ENCODE results near the gene POC5. TPM values are rescaled to one million over a fixed set of nuclear protein-coding genes. Genes with fewer than 3 reads are reported as not detected.

The POC5 gene

DNA sequence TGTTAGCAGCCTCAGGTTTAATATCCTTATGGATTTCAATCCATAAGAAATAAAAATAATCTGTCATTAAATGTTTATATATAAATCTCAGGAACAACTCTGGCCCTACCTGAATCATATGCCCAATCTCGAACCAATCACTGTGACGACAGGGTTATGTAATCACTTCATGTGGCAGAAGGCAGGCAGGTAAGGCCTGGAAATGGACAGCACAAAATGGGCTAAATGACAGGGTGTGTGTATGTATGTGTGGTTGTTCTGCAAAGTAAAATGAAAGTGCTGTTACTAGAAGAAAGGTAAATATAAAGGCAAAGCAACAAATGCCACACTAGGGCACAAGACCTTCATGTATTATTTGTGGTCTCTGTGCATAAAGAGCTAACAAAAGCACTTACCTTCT is 86.4 kb downstream of the POC5 start:
- H3K4ac ChIP-seq (ENCODE audit: low read depth in 1 of 2, low read length in 2 of 2): no peak overlapping the region
- H3K27ac ChIP-seq (ENCODE audit: low read length, poor library complexity, severe bottlenecking): no peak overlapping the region
- no peaks in the 10 kb centered on the region for H3K9me3 ChIP-seq (ENCODE audit: control insufficient read depth, low read length)
- no peak overlapping the region for H2AK5ac ChIP-seq (ENCODE audit: low read length, severe bottlenecking)
- DNase-seq: no peak
- no peak overlapping the region for H4K91ac ChIP-seq (ENCODE audit: low read length)
- no peak overlapping the region for H3K18ac ChIP-seq (ENCODE audit: low read depth in 1 of 2, low read length in 2 of 2)
- no peak overlapping the region for H2BK5ac ChIP-seq (ENCODE audit: low read depth, low read length, poor library complexity, severe bottlenecking)
- H2BK15ac ChIP-seq (ENCODE audit: low read depth, poor library complexity, severe bottlenecking): no peak overlapping the region
- H3K4me1 ChIP-seq (ENCODE audit: control insufficient read depth, insufficient read depth, low read depth, low read length): no peaks in the 10 kb centered on the region
- no peak overlapping the region for H3K14ac ChIP-seq (ENCODE audit: low read length in 2 of 2)
- H4K8ac ChIP-seq (ENCODE audit: low read length): no peak overlapping the region
- 92% methylated on average over 2 of the region's 2 CpGs for WGBS
- H2BK120ac ChIP-seq (ENCODE audit: low read depth, low read length): no peak overlapping the region
- no peak overlapping the region for H3K4me2 ChIP-seq (ENCODE audit: low read length, poor library complexity, severe bottlenecking)
- H3K27me3 ChIP-seq (ENCODE audit: control insufficient read depth in 1 of 2, insufficient read depth in 1 of 2, low read length in 2 of 2): no peaks in the 10 kb centered on the region
- no peak overlapping the region for H2AFZ ChIP-seq (ENCODE audit: low read depth, low read length)
- H3K9ac ChIP-seq (ENCODE audit: low read length): no peak overlapping the region
- peaks cover 1% of the 10 kb centered on the region for H3K79me1 ChIP-seq (replicated peaks; ENCODE audit: low read length, poor library complexity, severe bottlenecking)
- no peak overlapping the region for H3K4me3 ChIP-seq (ENCODE audit: insufficient read depth in 1 of 2, low read depth in 1 of 2, low read length in 2 of 2)
- H3K23ac ChIP-seq (ENCODE audit: low read length in 2 of 2): no peak overlapping the region
- no peak overlapping the region for H2BK12ac ChIP-seq (ENCODE audit: low read length in 2 of 2)
- peaks cover 0 to 3% of the 10 kb centered on the region in 2 experiments for H3K36me3 ChIP-seq (ENCODE audit: control insufficient read depth in 1 of 2, insufficient read depth in 2 of 2, low read depth in 1 of 2, low read length in 2 of 2)

DNA sequence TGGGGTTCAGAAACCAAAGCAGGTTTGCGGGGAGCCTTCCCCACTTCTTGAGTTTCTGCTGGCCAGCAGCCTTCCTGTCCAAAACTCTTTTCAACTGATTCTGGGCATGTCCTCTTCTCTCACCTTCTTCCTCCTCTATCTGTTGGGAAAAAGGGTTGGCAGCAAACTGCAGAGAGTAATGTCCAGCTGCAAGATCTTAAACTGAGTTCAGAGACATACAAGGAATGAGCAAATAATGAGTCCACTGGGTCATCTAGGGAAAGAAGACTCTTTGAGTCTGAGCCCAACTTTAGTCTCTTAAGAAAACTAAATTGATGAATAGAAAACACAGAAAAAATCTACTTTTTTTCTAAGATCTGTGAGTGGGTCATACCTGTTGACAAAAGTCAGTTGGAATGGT is 89.4 kb downstream of the POC5 start:
- H3K9me3 ChIP-seq (ENCODE audit: control insufficient read depth, low read length): no peaks in the 10 kb centered on the region
- no CpG with 5 or more reads among the region's 1 CpG for WGBS
- no peak overlapping the region for H2BK120ac ChIP-seq (ENCODE audit: low read depth, low read length)
- no peak overlapping the region for H3K4ac ChIP-seq (ENCODE audit: low read depth in 1 of 2, low read length in 2 of 2)
- H3K18ac ChIP-seq (ENCODE audit: low read depth in 1 of 2, low read length in 2 of 2): no peak overlapping the region
- no peak overlapping the region for H2BK12ac ChIP-seq (ENCODE audit: low read length in 2 of 2)
- no peak overlapping the region for H3K27ac ChIP-seq (ENCODE audit: low read length, poor library complexity, severe bottlenecking)
- peaks cover 4% of the 10 kb centered on the region for H3K79me1 ChIP-seq (replicated peaks; ENCODE audit: low read length, poor library complexity, severe bottlenecking)
- H3K9ac ChIP-seq (ENCODE audit: low read length): no peak overlapping the region
- no peak overlapping the region for H3K4me2 ChIP-seq (ENCODE audit: low read length, poor library complexity, severe bottlenecking)
- no peaks in the 10 kb centered on the region for H3K27me3 ChIP-seq (ENCODE audit: control insufficient read depth in 1 of 2, insufficient read depth in 1 of 2, low read length in 2 of 2)
- no peak overlapping the region for H3K23ac ChIP-seq (ENCODE audit: low read length in 2 of 2)
- H4K8ac ChIP-seq (ENCODE audit: low read length): no peak overlapping the region
- no peak overlapping the region for H2BK5ac ChIP-seq (ENCODE audit: low read depth, low read length, poor library complexity, severe bottlenecking)
- no peak overlapping the region for H2AK5ac ChIP-seq (ENCODE audit: low read length, severe bottlenecking)
- no peak overlapping the region for H3K14ac ChIP-seq (ENCODE audit: low read length in 2 of 2)
- no peak overlapping the region for H2BK15ac ChIP-seq (ENCODE audit: low read depth, poor library complexity, severe bottlenecking)
- H3K4me1 ChIP-seq (ENCODE audit: control insufficient read depth, insufficient read depth, low read depth, low read length): no peaks in the 10 kb centered on the region
- DNase-seq: no peak
- no peaks in the 10 kb centered on the region for H3K36me3 ChIP-seq (ENCODE audit: control insufficient read depth in 1 of 2, insufficient read depth in 2 of 2, low read depth in 1 of 2, low read length in 2 of 2)
- no peak overlapping the region for H4K91ac ChIP-seq (ENCODE audit: low read length)
- no peak overlapping the region for H2AFZ ChIP-seq (ENCODE audit: low read depth, low read length)
- no peak overlapping the region for H3K4me3 ChIP-seq (ENCODE audit: insufficient read depth in 1 of 2, low read depth in 1 of 2, low read length in 2 of 2)

GRCh38 chr5:75626959-75627358 is 90.3 kb downstream of the POC5 start:
- no peak for DNase-seq
- H4K91ac ChIP-seq (ENCODE audit: low read length): no peak overlapping the region
- H2AFZ ChIP-seq (ENCODE audit: low read depth, low read length): no peak overlapping the region
- H3K18ac ChIP-seq (ENCODE audit: low read depth in 1 of 2, low read length in 2 of 2): no peak overlapping the region
- H3K4me1 ChIP-seq (ENCODE audit: control insufficient read depth, insufficient read depth, low read depth, low read length): no peaks in the 10 kb centered on the region
- H2BK12ac ChIP-seq (ENCODE audit: low read length in 2 of 2): no peak overlapping the region
- H2BK5ac ChIP-seq (ENCODE audit: low read depth, low read length, poor library complexity, severe bottlenecking): no peak overlapping the region
- H3K23ac ChIP-seq (ENCODE audit: low read length in 2 of 2): no peak overlapping the region
- H2AK5ac ChIP-seq (ENCODE audit: low read length, severe bottlenecking): no peak overlapping the region
- H3K4me3 ChIP-seq (ENCODE audit: insufficient read depth in 1 of 2, low read depth in 1 of 2, low read length in 2 of 2): no peak overlapping the region
- H3K14ac ChIP-seq (ENCODE audit: low read length in 2 of 2): no peak overlapping the region
- H3K79me1 ChIP-seq (replicated peaks; ENCODE audit: low read length, poor library complexity, severe bottlenecking): peaks cover 4% of the 10 kb centered on the region
- H4K8ac ChIP-seq (ENCODE audit: low read length): no peak overlapping the region
- no peak overlapping the region for H3K4ac ChIP-seq (ENCODE audit: low read depth in 1 of 2, low read length in 2 of 2)
- no peak overlapping the region for H2BK120ac ChIP-seq (ENCODE audit: low read depth, low read length)
- H3K9ac ChIP-seq (ENCODE audit: low read length): no peak overlapping the region
- H3K4me2 ChIP-seq (ENCODE audit: low read length, poor library complexity, severe bottlenecking): no peak overlapping the region
- H3K27ac ChIP-seq (ENCODE audit: low read length, poor library complexity, severe bottlenecking): no peak overlapping the region
- no peaks in the 10 kb centered on the region for H3K9me3 ChIP-seq (ENCODE audit: control insufficient read depth, low read length)
- H3K27me3 ChIP-seq (ENCODE audit: control insufficient read depth in 1 of 2, insufficient read depth in 1 of 2, low read length in 2 of 2): no peaks in the 10 kb centered on the region
- H3K36me3 ChIP-seq (ENCODE audit: control insufficient read depth in 1 of 2, insufficient read depth in 2 of 2, low read depth in 1 of 2, low read length in 2 of 2): no peaks in the 10 kb centered on the region
- H2BK15ac ChIP-seq (ENCODE audit: low read depth, poor library complexity, severe bottlenecking): no peak overlapping the region

Small RNAs within 50 kb of the gene (small RNA-seq; reads per million reads assigned to genes)
- gene RNU6-680P (ENCODE audit: low read depth): not detected

All from mesenchymal stem cell (in vitro differentiated cells and primary cell).